Measurements from ENCODE around the gene SYNGAP1. TPM values are rescaled to one million over a fixed set of nuclear protein-coding genes. Genes with fewer than 3 reads are reported as not detected.
A peak's percentile ranks its signal among the peaks of the same experiment; 100 is the strongest.

The SYNGAP1 gene
- total and polyA plus RNA-seq, 2 experiments from 2014 or later, result 0.65 to 2.8 TPM

DNA sequence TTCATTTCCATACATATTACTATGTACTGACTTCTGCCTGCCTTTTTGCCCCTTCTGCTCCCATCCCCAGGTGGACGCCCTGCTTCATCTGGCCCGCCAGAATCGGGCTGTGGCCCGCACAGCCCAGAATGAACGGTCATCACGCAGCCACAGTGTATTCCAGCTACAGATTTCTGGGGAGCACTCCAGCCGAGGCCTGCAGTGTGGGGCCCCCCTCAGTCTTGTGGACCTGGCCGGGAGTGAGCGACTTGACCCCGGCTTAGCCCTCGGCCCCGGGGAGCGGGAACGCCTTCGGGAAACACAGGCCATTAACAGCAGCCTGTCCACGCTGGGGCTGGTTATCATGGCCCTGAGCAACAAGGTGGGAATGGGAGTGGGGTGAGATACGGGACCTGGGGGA, 13.7 kb upstream of the SYNGAP1 start:
- no peak overlapping the region for H3K9ac ChIP-seq

DNA sequence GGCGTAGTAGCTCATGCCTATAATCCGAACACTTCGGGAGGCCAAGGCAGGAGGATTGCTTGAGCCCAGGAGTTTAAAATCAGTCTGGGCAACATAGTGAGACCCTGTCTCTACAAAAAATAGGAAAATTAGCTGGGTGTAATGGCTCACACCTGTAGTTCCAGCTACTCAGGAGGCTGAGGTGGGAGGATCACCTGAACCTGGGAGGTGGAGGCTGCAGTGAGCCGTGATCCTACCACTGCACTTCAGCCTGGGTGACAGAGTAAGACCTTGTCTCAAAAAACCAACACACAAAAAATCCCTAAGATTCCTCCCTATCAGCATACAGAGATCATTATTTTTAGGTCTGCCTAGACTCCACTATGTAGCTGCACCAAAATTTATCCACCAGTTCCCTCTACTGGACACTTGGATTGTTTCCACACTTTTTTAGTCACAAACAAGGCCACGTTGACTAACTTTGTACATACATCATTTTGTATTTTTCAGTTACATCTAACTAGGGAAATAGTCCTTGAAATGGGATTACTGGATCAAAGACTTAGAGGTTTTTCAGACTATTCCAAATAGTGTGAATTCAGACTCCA, 12.6 kb upstream of the SYNGAP1 start:
- Histone ChIP-seq H3K9me2 (ENCODE audit: insufficient read depth) (no peaks in the 10 kb centered on the region), H3K9me3 (ENCODE audit: low read depth) (no peaks in the 10 kb centered on the region), H3K4me2 (ENCODE audit: unreplicated experiment) (no peak overlapping the region), H3K27ac (peak overlapping the region; percentile 34), H3K4me1 (ENCODE audit: insufficient read depth) (0 out of 2 replicates have a peak, but pooled peaks cover 1% of the 10 kb centered on the region), H3K27me3 (replicated peaks; ENCODE audit: insufficient read depth) (no peaks in the 10 kb centered on the region), H3K36me3 (ENCODE audit: low read depth) (no peaks in the 10 kb centered on the region), H3F3A (ENCODE audit: insufficient read depth) (peaks cover 27% of the 10 kb centered on the region), H3K4me3 (no peak overlapping the region), H3K9ac (peak overlapping the region; percentile 10; the same call in 1 of the 2 replicates), H3K79me2 (ENCODE audit: insufficient read depth) (peaks cover 16% of the 10 kb centered on the region), H2AFZ (peak overlapping the region; percentile 47), H4K20me1 (ENCODE audit: insufficient read depth) (no peaks in the 10 kb centered on the region)
- peak; percentile 79 for DNase-seq
- WGBS, 2 experiments (ENCODE audit: low coverage in 1 of 2, low lambda C conversion rate in 2 of 2, missing lambda C conversion rate in 2 of 2), result 82 to 83% methylated on average over 5 of the region's 5 CpGs
- TF ChIP-seq EZH2phosphoT487 (IDR thresholded peaks at IDR 0.05; ENCODE audit: insufficient read depth, low read depth) (no peak), EZH2 (IDR thresholded peaks at IDR 0.05; ENCODE audit: insufficient read depth, poor library complexity, severe bottlenecking) (no peak)
- in situ Hi-C loops (cut with MboI), result no loop called here

More for the DNA sequence above, 13.7 kb upstream of the SYNGAP1 start:
- Histone ChIP-seq H3F3A (ENCODE audit: insufficient read depth) (peaks cover 27% of the 10 kb centered on the region), H3K36me3 (ENCODE audit: low read depth) (no peaks in the 10 kb centered on the region), H3K4me2 (ENCODE audit: unreplicated experiment) (no peak overlapping the region), H3K9me2 (ENCODE audit: insufficient read depth) (no peaks in the 10 kb centered on the region), H3K27me3 (replicated peaks; ENCODE audit: insufficient read depth) (no peaks in the 10 kb centered on the region), H3K4me1 (ENCODE audit: insufficient read depth) (no peaks in the 10 kb centered on the region), H3K9me3 (ENCODE audit: low read depth) (no peaks in the 10 kb centered on the region), H3K79me2 (ENCODE audit: insufficient read depth) (peaks cover 5% of the 10 kb centered on the region), H3K27ac (no peak overlapping the region), H3K4me3 (no peak overlapping the region), H4K20me1 (ENCODE audit: insufficient read depth) (no peaks in the 10 kb centered on the region), H2AFZ (no peak overlapping the region)
- in situ Hi-C loops (cut with MboI), result no loop called here
- TF ChIP-seq EZH2phosphoT487 (IDR thresholded peaks at IDR 0.05; ENCODE audit: insufficient read depth, low read depth), result no peak
- no peak for TF ChIP-seq EZH2 (IDR thresholded peaks at IDR 0.05; ENCODE audit: insufficient read depth, poor library complexity, severe bottlenecking)
- WGBS, 2 experiments (ENCODE audit: low coverage in 1 of 2, low lambda C conversion rate in 2 of 2, missing lambda C conversion rate in 2 of 2), result 98 to 100% methylated on average over 17 of the region's 17 CpGs
- no peak for DNase-seq

DNA sequence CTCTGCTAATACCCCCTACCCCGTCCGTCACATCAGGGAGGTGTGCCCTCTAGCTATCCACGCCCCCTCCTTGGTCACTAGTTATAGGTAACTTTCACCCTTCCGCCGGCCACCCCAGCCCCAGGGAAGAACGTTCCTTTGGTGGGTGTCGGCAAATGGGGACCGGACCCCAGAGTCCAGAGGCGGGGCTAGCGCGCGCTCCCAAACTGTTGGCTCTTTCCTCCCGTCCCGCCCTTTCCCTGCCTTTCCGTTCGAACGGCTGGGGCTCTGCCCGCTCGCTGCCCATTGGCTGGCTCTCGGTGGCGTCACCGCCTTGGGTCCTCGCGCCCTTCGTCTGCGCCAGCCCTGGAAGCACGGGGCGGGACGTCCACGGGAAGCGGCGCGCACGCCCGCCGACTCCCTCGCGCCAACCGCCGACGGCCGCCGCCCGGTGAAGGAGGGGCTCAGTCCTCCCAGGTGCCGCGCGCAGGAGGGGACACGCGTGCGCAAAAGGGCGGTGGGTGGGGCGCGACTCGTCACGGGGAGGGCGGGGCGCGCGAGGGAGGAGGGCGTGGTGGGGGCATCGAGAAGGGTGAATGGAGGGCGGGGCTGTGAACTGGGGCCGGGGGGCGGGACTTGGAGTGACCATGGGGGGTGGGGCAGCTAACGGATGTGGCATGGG, 9.7 kb upstream of the SYNGAP1 start:
- Histone ChIP-seq H3K4me1 (ENCODE audit: insufficient read depth) (0 out of 2 replicates have a peak, but pooled peaks cover 8% of the 10 kb centered on the region), H3K9ac (peak overlapping the region; percentile 94), H3K9me3 (ENCODE audit: low read depth) (no peaks in the 10 kb centered on the region), H2AFZ (peak overlapping the region; percentile 88), H3F3A (ENCODE audit: insufficient read depth) (peaks cover 36% of the 10 kb centered on the region), H3K4me2 (ENCODE audit: unreplicated experiment) (peak overlapping the region; percentile 68), H3K27me3 (replicated peaks; ENCODE audit: insufficient read depth) (no peaks in the 10 kb centered on the region), H3K27ac (peak overlapping the region; percentile 76), H3K36me3 (ENCODE audit: low read depth) (no peaks in the 10 kb centered on the region), H4K20me1 (ENCODE audit: insufficient read depth) (no peaks in the 10 kb centered on the region), H3K9me2 (ENCODE audit: insufficient read depth) (no peaks in the 10 kb centered on the region), H3K4me3 (peak overlapping the region; percentile 94), H3K79me2 (ENCODE audit: insufficient read depth) (peaks cover 42% of the 10 kb centered on the region)
- TF ChIP-seq EZH2phosphoT487 (IDR thresholded peaks at IDR 0.05; ENCODE audit: insufficient read depth, low read depth), result no peak
- TF ChIP-seq EZH2 (IDR thresholded peaks at IDR 0.05; ENCODE audit: insufficient read depth, poor library complexity, severe bottlenecking), result no peak
- peak; percentile 99 for DNase-seq
- in situ Hi-C loops (cut with MboI), result no loop called here
- WGBS, 2 experiments (ENCODE audit: low coverage in 1 of 2, low lambda C conversion rate in 2 of 2, missing lambda C conversion rate in 2 of 2), result 1% methylated on average over 56 to 58 of the region's 65 CpGs

DNA sequence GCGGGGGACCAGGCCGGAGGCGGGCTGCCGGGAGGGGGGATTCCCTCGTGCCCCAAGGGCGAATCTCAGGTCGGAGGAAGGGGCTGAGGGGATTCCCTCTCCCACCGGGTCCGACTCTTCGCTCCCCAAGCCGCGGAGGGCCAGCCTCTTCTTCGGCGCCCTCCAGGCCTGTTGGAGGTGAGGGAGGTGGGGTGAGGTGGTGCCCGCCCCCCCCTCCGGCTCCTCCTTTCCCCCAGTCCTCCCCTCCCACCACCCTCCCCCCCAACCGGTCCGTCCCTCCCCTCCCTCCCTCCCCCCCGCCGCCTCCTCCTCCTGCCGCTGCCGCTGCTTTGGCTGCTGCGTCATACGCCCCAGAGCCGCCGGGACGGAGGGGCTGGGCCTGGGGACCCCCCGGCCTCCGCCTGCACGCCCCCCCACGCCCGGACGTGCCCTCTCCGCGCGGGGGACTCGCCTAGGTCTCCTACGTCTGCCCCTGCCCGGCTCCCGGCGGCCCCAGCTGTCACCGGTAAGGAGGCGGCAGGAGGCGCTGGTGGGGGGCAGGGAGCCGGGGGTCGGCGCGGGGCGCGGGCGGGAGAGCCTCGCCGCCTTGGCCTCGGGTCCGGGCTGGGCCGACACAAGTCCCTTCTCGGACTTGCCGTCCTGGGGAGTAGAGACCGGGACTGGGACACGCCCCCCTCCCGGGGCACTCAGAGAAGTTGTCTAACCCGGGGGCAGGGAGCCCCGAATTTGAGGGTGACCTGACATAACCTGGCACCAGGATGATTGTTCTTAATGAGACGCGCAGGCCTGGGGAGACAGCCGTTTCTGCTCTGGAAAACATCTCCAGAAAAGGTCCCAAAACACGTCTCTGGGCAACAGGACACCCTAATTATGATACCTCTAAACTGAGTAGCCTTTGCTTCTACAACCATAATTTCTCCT, 8.9 kb upstream of the SYNGAP1 start, which contains the start of gene PHF1:
TSS of gene PHF1 (plus strand) at position 304 of the 921 bp plus-strand sequence. CDS start 1,250 bp downstream, outside the sequence.
- in situ Hi-C loops (cut with MboI), result no loop called here
- peak within 1 kb of the TSS; percentile 93 for H3K4me2 ChIP-seq (ENCODE audit: unreplicated experiment)
- no peaks in the 10 kb centered on the region for H4K20me1 ChIP-seq (ENCODE audit: insufficient read depth)
- peak within 1 kb of the TSS; percentile 76 for H3K27ac ChIP-seq
- H3K9me3 ChIP-seq (ENCODE audit: low read depth), result no peaks in the 10 kb centered on the region
- WGBS, 2 experiments (ENCODE audit: low coverage in 1 of 2, low lambda C conversion rate in 2 of 2, missing lambda C conversion rate in 2 of 2), result 2% methylated on average over 28 to 59 of the region's 67 CpGs
- H3K9me2 ChIP-seq (ENCODE audit: insufficient read depth), result no peaks in the 10 kb centered on the region
- H3K79me2 ChIP-seq (ENCODE audit: insufficient read depth), result peaks cover 50% of the 10 kb centered on the region
- peak; percentile 90 for DNase-seq
- peaks cover 40% of the 10 kb centered on the region for H3F3A ChIP-seq (ENCODE audit: insufficient read depth)
- peak within 1 kb of the TSS; percentile 94 for H3K9ac ChIP-seq
- no peaks in the 10 kb centered on the region for H3K36me3 ChIP-seq (ENCODE audit: low read depth)
- TF ChIP-seq EZH2 (IDR thresholded peaks at IDR 0.05; ENCODE audit: insufficient read depth, poor library complexity, severe bottlenecking) (no peak), EZH2phosphoT487 (IDR thresholded peaks at IDR 0.05; ENCODE audit: insufficient read depth, low read depth) (no peak)
- peak within 1 kb of the TSS; percentile 94 for H3K4me3 ChIP-seq
- peak within 1 kb of the TSS; percentile 88 for H2AFZ ChIP-seq
- H3K27me3 ChIP-seq (replicated peaks; ENCODE audit: insufficient read depth), result no peaks in the 10 kb centered on the region
- peaks cover 16% of the 10 kb centered on the region; the same call in 1 of the 2 replicates for H3K4me1 ChIP-seq (ENCODE audit: insufficient read depth)

Data from GM23248 (cell line).